ENCODE measurements around the gene CDC25C.

Gene CDC25C

GRCh38 chr5:138280915-138281314, 50.7 kb downstream of the CDC25C start:
- no peak overlapping the region for H3K4me3 ChIP-seq (ENCODE audit: low read depth, low read length)
- TF ChIP-seq CTCF (conservative IDR thresholded peaks at IDR 0.05; ENCODE audit: low read depth, low read length), result no peak
- DNase-seq (ENCODE audit: low read depth), result no peak

DNA sequence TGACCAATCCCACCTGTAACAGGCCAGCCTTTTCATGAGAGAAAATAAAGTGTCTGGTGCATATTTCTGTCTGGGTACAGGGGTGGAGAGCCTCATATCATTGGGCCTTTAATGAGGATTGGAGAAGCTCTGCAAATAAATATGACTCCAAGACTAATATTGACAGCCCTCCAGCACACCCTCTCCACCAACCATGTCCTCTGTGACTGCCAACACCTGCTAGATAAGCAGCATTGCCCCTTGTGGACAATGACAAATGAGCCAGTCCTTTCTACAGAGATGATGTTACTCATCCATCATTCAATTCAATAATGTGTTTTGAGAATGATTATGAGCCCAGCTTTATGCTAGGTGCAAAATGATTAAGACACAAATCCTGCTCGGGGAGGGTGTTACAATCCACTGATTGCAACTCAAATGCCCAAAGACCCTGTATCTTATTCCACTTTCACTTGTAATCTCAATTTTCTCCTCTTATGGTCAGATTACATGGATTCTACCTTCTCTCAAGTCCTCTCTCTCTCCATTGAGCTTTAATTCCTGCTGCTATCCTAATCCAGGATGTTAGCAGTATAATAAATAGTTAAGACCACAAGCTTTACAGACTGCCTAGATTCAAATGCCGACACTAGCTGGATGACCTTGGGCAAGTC, 55.1 kb downstream of the CDC25C start:
- TF ChIP-seq CTCF (conservative IDR thresholded peaks at IDR 0.05; ENCODE audit: low read depth, low read length), result no peak

DNA sequence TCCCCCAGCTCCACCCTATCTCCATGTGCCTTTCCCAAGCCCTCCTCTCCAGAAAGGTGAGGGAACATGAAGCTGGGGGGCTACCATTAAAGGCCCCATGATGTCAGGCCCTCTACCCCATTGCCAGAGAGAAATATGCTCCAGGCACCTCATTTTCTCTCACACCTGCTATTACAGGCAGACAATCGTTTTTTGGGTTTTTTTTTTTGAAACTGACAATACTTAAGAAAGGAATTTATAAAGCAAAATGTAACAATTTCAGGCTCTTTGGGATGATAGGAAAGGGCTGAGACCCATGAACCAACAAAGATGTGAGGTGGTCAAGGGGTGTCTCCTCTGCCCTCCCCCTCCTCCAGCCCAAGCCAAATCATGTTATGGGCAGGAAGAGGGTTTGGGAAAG, 55.7 kb downstream of the CDC25C start:
- no peak for TF ChIP-seq CTCF (conservative IDR thresholded peaks at IDR 0.05; ENCODE audit: low read depth, low read length)
- DNase-seq (ENCODE audit: low read depth), result no peak
- H3K4me3 ChIP-seq (ENCODE audit: low read depth, low read length), result no peak overlapping the region

More for the DNA sequence above, 55.1 kb downstream of the CDC25C start:
- no peak for DNase-seq (ENCODE audit: low read depth)
- no peak overlapping the region for H3K4me3 ChIP-seq (ENCODE audit: low read depth, low read length)

DNA sequence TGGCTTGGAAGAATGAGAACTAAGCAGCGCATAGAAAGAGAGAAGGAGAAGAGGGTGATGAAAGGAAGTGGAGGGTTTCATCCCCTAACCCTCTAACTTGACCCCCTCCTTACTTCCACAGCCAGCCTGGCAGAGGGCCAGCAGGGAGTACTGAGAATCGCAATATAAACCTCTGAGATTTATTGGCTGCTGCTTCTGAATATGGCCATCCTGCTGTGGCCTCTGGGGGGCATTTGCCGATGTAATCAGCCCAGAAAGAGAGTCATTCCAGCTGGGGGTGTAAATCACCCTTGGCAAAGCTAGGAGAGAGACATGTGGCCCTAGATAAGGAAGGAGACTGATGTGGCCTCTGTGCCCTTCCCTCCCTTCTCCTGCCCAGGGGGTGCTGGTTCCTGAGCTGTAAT, 56.2 kb downstream of the CDC25C start:
- DNase-seq (ENCODE audit: low read depth), result no peak

GRCh38 chr5:138274189-138274853, 57.3 kb downstream of the CDC25C start, which contains the start of gene GFRA3:
GFRA3 (minus strand) TSS chr5:138274621; CDS start chr5:138274424, 197 bp downstream.
- peak; percentile 28 for DNase-seq (ENCODE audit: low read depth)

More for the DNA sequence above, 56.2 kb downstream of the CDC25C start:
- no peak for TF ChIP-seq CTCF (conservative IDR thresholded peaks at IDR 0.05; ENCODE audit: low read depth, low read length)
- no peak overlapping the region for H3K4me3 ChIP-seq (ENCODE audit: low read depth, low read length)

DNA sequence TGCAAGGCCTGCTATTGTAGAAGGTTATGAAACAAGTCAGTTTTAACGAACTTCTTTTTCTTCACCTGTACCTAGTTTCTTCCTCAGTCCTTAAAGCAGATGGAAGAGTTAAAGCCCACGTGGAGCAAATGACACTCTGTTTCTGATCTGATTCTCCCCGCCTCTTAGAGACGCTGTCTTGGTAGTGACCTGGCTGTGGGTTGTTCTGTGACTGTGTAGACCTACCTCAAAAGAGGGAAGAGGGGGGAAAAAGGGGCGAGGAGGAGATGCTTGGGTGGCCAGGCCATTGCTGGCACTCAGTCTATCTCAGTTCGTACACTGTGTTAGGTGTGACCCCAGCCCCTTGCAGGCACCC, 57.8 kb downstream of the CDC25C start:
- peak overlapping the region; percentile 48 for H3K4me3 ChIP-seq (ENCODE audit: low read depth, low read length)
- no peak for TF ChIP-seq CTCF (conservative IDR thresholded peaks at IDR 0.05; ENCODE audit: low read depth, low read length)

More at GRCh38 chr5:138274189-138274853, 57.3 kb downstream of the CDC25C start, which contains the start of gene GFRA3:
- no peak for TF ChIP-seq CTCF (conservative IDR thresholded peaks at IDR 0.05; ENCODE audit: low read depth, low read length)
- H3K4me3 ChIP-seq (ENCODE audit: low read depth, low read length), result peak within 1 kb of the TSS; percentile 48

More for the DNA sequence above, 57.8 kb downstream of the CDC25C start:
- no peak for DNase-seq (ENCODE audit: low read depth)
